Body of pancreas (tissue), 4 donors: Measurements from ENCODE around the gene LIN7C. TPM values are rescaled to one million over a fixed set of nuclear protein-coding genes. Genes with fewer than 3 reads are reported as not detected.
A peak's percentile ranks its signal among the peaks of the same experiment; 100 is the strongest.

ENCODE experiments used
- ATAC-seq: fragments of 150-250 bp; one replicate; pipeline ENCODE4 v1.9.1; 2016
- DNase-seq, 4 donors: peaks; one replicate each; pipeline ENCODE4 v3.0.0-alpha.2; 2019
- H3K27ac ChIP-seq, 4 donors: fragments of 200-600 bp; sonication (generic); 1 replicate in 3 of 4; 2 replicates in 1 of 4; pipeline versions ENCODE4 v1.5.1 to v1.6.1; 2016 to 2019; ENCODE audit warnings: mild to moderate bottlenecking in 1 of 4, mixed read lengths in 1 of 4, moderate library complexity in 1 of 4
- H3K27me3 ChIP-seq, 2 donors: fragments of 200-600 bp; sonication (generic); one replicate each; pipeline ENCODE4 v1.6.0; 2016; ENCODE audit warnings: mild to moderate bottlenecking in 1 of 2
- H3K36me3 ChIP-seq, 2 donors: fragments of 200-600 bp; sonication (generic); replicated peaks in 1 of 2; 2 replicates each; pipeline ENCODE4 v1.5.1; 2016; ENCODE audit warnings: low read depth in 2 of 2; ENCODE audit not compliant: insufficient read depth in 1 of 2
- H3K4me1 ChIP-seq: fragments of 200-600 bp; sonication (generic); one replicate; pipeline ENCODE4 v1.6.0; 2016
- H3K4me3 ChIP-seq, 2 donors: fragments of 200-600 bp; sonication (generic); 1 replicate in 1 of 2; 2 replicates in 1 of 2; pipeline ENCODE4 v1.5.1; 2016 to 2019
- H3K9me3 ChIP-seq, 3 donors: fragments of 200-600 bp; sonication (generic); 1 replicate in 2 of 3; 2 replicates in 1 of 3; pipeline ENCODE4 v1.5.1; 2016
- POLR2A ChIP-seq, 3 donors: fragments of 450-650 bp; IDR thresholded peaks; one replicate each; pipeline ENCODE4 v1.6.1; 2016; ENCODE audit warnings: antibody characterized with exemption in 3 of 3, mild to moderate bottlenecking in 2 of 3
- WGBS, 2 donors: methylation state at CpG; one replicate each; pipeline ENCODE4 v1.1.5; 2017; 5-methylcytosine and 5-hydroxymethylcytosine counted together
- intact Hi-C: fragments of 100-400 bp; cut with DNase I; formaldehyde crosslinking; loops from one replicate; pipeline ENCODE4 v1.15.1; 2023
- total RNA-seq, 2 donors: library from RNA; depleted of rRNA; stranded (reverse); fragments of >200 nt; gene quantifications; one replicate each; pipeline ENCODE4 v1.1.0, GENCODE V29; 2016
- TF ChIP-seq, protein P1 (sequence below), 7 experiments: fragments of 450-650 bp in 4 of 7; fragments of 200-600 bp in 3 of 7; sonication (generic) in 3 of 7; IDR thresholded peaks; one replicate each; pipeline ENCODE4 v1.5.1; 2016 to 2019; ENCODE audit warnings: antibody characterized with exemption in 7 of 7

Gene LIN7C
- total RNA-seq, 2 donors from 2014 or later: 17.5 to 27.8 TPM

DNA sequence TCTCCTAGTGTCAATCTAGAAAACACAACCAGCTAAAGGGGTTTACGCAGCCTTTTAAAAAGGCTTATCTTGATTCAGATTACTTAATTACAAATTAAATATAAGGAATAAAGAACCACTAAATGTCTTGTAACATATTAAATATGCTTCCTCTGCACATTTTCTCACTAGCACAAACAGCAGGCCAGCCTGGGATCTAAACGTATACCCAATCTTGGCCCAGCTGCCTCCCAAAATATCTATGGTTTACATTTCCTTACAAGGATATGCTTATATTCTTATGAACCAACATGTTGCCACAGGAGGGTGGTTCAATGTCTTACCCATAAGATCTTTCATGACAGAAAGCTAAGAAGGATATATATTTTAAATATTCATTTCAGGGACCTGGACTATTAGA lies 41.7 kb downstream of the LIN7C start:
- WGBS, 2 donors: 21 to 28% methylated on average over 2 of the region's 2 CpGs
- H3K4me1 ChIP-seq: peaks cover 73% of the 10 kb centered on the region

DNA sequence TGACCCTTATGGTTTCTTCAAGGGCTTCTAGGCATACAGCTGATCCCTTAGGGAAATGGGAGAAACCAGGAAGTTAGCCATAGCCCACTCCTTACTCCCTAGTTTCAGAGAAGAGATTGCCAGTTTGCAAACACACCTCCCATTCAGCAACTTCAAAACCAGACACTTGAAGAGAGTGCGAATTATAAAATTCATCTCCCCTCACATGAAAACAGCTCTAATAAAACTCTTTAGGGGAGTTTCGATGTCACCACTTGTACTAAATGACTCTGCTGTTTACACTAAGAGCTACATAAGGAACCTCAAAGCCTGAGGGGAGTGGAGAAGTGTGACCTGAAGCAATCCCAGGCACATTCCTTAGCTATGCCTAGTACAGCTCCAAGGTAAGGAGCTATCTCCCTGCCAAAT lies 42.3 kb downstream of the LIN7C start:
- peak overlapping the region; percentile 67 to 99 (median 96) for H3K27ac ChIP-seq
- no peak overlapping the region for H3K4me3 ChIP-seq
- ATAC-seq (peak; percentile 40), DNase-seq (peak; percentile 42 to 70 (median 56))
- no peaks in the 10 kb centered on the region for H3K27me3 ChIP-seq
- peak in 2 of 3 donors; percentile 27 to 48 for TF ChIP-seq POLR2A (IDR thresholded peaks at IDR 0.05)
- TF ChIP-seq, protein P1, sequence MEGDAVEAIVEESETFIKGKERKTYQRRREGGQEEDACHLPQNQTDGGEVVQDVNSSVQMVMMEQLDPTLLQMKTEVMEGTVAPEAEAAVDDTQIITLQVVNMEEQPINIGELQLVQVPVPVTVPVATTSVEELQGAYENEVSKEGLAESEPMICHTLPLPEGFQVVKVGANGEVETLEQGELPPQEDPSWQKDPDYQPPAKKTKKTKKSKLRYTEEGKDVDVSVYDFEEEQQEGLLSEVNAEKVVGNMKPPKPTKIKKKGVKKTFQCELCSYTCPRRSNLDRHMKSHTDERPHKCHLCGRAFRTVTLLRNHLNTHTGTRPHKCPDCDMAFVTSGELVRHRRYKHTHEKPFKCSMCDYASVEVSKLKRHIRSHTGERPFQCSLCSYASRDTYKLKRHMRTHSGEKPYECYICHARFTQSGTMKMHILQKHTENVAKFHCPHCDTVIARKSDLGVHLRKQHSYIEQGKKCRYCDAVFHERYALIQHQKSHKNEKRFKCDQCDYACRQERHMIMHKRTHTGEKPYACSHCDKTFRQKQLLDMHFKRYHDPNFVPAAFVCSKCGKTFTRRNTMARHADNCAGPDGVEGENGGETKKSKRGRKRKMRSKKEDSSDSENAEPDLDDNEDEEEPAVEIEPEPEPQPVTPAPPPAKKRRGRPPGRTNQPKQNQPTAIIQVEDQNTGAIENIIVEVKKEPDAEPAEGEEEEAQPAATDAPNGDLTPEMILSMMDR (IDR thresholded peaks at IDR 0.05): no peak
- no peaks in the 10 kb centered on the region for H3K36me3 ChIP-seq
- H3K4me1 ChIP-seq: peaks cover 79% of the 10 kb centered on the region
- H3K9me3 ChIP-seq: no peaks in the 10 kb centered on the region
- WGBS, 2 donors: 34 to 41% methylated on average over 2 of the region's 2 CpGs
- intact Hi-C loops: no loop called here

More for the DNA sequence above, 41.7 kb downstream of the LIN7C start:
- no peaks in the 10 kb centered on the region for H3K9me3 ChIP-seq
- H3K27me3 ChIP-seq: no peaks in the 10 kb centered on the region
- TF ChIP-seq POLR2A (IDR thresholded peaks at IDR 0.05): no peak
- TF ChIP-seq, protein P1 (IDR thresholded peaks at IDR 0.05): no peak
- H3K36me3 ChIP-seq: no peaks in the 10 kb centered on the region
- intact Hi-C loops: no loop called here
- DNase-seq (no peak), ATAC-seq (no peak)
- no peak overlapping the region for H3K4me3 ChIP-seq
- H3K27ac ChIP-seq: peak overlapping the region; percentile 67 to 99 (median 96)

DNA sequence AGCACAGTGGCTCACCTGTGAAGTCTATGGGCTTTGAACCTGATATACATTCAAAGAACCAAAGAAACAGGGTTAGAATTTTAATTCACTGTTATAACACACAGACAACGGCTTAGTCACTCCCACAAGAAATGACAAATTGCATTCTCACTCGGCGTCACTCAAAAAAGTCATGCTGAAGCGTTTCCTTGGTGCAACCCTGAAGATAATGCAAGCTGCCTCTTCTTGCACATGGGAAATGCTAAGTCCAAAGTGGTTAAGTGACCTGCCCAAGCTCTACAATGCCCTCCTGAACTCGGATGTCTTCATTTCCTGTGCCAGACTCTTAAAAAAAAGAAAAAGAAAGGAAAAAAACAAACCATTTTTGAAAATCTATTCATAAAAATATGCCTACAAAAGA lies 44.0 kb downstream of the LIN7C start:
- Histone ChIP-seq H3K27me3 (no peaks in the 10 kb centered on the region), H3K36me3 (no peaks in the 10 kb centered on the region), H3K4me1 (peaks cover 95% of the 10 kb centered on the region), H3K9me3 (no peaks in the 10 kb centered on the region), H3K4me3 (no peak overlapping the region), H3K27ac (peak overlapping the region; percentile 22 to 99 (median 96))
- TF ChIP-seq POLR2A (IDR thresholded peaks at IDR 0.05): no peak
- TF ChIP-seq, protein P1 (IDR thresholded peaks at IDR 0.05): no peak
- intact Hi-C loops: no loop called here
- DNase-seq (no peak), ATAC-seq (no peak)
- WGBS, 2 donors: 19 to 24% methylated on average over 5 of the region's 5 CpGs

DNA sequence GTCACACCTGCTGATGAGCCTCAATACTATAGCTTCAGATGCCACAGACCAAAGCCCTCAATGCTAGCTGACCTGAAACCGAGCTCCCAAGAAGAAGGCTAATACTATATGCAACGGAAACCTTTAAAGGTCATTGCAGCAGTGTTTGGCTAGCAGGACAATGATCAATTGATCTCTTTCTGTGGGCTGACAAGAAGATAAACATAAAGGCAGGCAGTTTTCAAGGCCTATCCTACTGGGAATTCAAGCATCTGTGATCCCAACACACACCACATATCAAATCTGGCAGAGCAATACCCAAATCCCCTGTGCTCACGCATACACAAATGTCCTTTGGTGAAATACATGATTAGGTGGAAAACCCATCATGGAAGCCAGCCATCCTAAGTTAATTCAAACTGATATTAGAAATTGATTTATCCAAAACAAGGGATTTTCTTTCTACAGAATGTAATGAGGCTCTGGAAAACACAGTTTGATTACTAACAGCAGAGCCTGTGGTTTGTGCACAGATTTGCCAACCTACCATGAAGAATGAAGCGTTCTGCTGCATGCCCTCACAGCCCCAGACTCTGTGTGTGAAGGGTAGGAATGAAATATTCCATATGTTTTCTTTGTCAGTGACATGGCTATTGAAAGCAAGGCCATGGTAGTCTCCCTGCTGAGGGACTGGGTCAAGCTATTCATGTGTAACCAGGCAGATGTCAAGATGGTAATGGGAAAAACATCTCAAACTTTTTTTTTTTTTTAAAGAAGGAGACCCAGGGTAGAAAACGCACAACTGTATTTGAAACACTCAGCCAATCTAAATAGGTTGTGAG lies 46.2 kb downstream of the LIN7C start:
- Histone ChIP-seq H3K36me3 (no peaks in the 10 kb centered on the region), H3K9me3 (no peaks in the 10 kb centered on the region), H3K4me3 (no peak overlapping the region), H3K27me3 (no peaks in the 10 kb centered on the region), H3K27ac (peak overlapping the region; percentile 69 to 99 (median 96)), H3K4me1 (peaks cover 96% of the 10 kb centered on the region)
- 27 to 29% methylated on average over 5 of the region's 5 CpGs for WGBS, 2 donors
- peak; percentile 39 to 78 (median 52) for DNase-seq
- TF ChIP-seq, protein P1 (IDR thresholded peaks at IDR 0.05): no peak
- TF ChIP-seq POLR2A (IDR thresholded peaks at IDR 0.05): peak in 2 of 3 donors; percentile 19 to 36
- ATAC-seq: peak; percentile 73
- intact Hi-C loops: no loop called here
